ENCODE results near the gene BABAM1. TPM values are rescaled to one million over a fixed set of nuclear protein-coding genes. Genes with fewer than 3 reads are reported as not detected.

Gene BABAM1
- total RNA-seq, 2 donors from 2014 or later = 80.0 to 81.6 TPM

- H3K4me1 ChIP-seq (replicated peaks) = peaks cover 21% of the 10 kb centered on the region
- intact Hi-C loops (cut with DNase I) = no loop called here
- 88% methylated on average over 13 of the region's 13 CpGs for WGBS
- H3K9me3 ChIP-seq = no peaks in the 10 kb centered on the region
- H3K27ac ChIP-seq = no peak overlapping the region
- TF ChIP-seq CTCF (IDR thresholded peaks at IDR 0.05) = no peak
- H3K27me3 ChIP-seq (replicated peaks; ENCODE audit: insufficient read depth) = no peaks in the 10 kb centered on the region
- H3K4me3 ChIP-seq = no peak overlapping the region
- no peak for DNase-seq (ENCODE audit: low spot score)
- no peaks in the 10 kb centered on the region for H3K36me3 ChIP-seq
Observed at GRCh38 chr19:17237747-17238706, 29.2 kb upstream of the BABAM1 start.

- no peaks in the 10 kb centered on the region for H3K27me3 ChIP-seq (replicated peaks; ENCODE audit: insufficient read depth)
- 56% methylated on average over 23 of the region's 24 CpGs for WGBS
- H3K27ac ChIP-seq = no peak overlapping the region
- no peak overlapping the region for H3K4me3 ChIP-seq
- intact Hi-C loops (cut with DNase I) = no loop called here
- DNase-seq (ENCODE audit: low spot score) = no peak
- H3K36me3 ChIP-seq = no peaks in the 10 kb centered on the region
- TF ChIP-seq CTCF (IDR thresholded peaks at IDR 0.05) (no peak), POLR2AphosphoS5 (IDR thresholded peaks at IDR 0.05) (no peak), POLR2A (IDR thresholded peaks at IDR 0.05) (no peak)
- no peaks in the 10 kb centered on the region for H3K9me3 ChIP-seq
- H3K4me1 ChIP-seq (replicated peaks) = peaks cover 14% of the 10 kb centered on the region
Observed at GRCh38 chr19:17240062-17240752, 27.0 kb upstream of the BABAM1 start.

- 98% methylated on average over 6 of the region's 6 CpGs for WGBS
- intact Hi-C loops (cut with DNase I) = no loop called here
- DNase-seq (ENCODE audit: low spot score) = no peak
- Histone ChIP-seq H3K36me3 (no peaks in the 10 kb centered on the region), H3K27me3 (replicated peaks; ENCODE audit: insufficient read depth) (no peaks in the 10 kb centered on the region), H3K4me3 (no peak overlapping the region), H3K27ac (no peak overlapping the region), H3K4me1 (replicated peaks) (peaks cover 10% of the 10 kb centered on the region), H3K9me3 (no peaks in the 10 kb centered on the region)
- TF ChIP-seq CTCF (IDR thresholded peaks at IDR 0.05) = no peak
- TF ChIP-seq POLR2A (IDR thresholded peaks at IDR 0.05) = no peak
- TF ChIP-seq POLR2AphosphoS5 (IDR thresholded peaks at IDR 0.05) = no peak
Observed at GRCh38 chr19:17240826-17241399, 26.3 kb upstream of the BABAM1 start.

- no peak for DNase-seq (ENCODE audit: low spot score)
- Histone ChIP-seq H3K4me1 (replicated peaks) (no peaks in the 10 kb centered on the region), H3K9me3 (no peaks in the 10 kb centered on the region), H3K27me3 (replicated peaks; ENCODE audit: insufficient read depth) (no peaks in the 10 kb centered on the region), H3K4me3 (no peak overlapping the region), H3K27ac (no peak overlapping the region), H3K36me3 (no peaks in the 10 kb centered on the region)
- intact Hi-C loops (cut with DNase I) = no loop called here
- 74% methylated on average over 8 of the region's 8 CpGs for WGBS
- TF ChIP-seq POLR2AphosphoS5 (IDR thresholded peaks at IDR 0.05) (no peak), CTCF (IDR thresholded peaks at IDR 0.05) (no peak), POLR2A (IDR thresholded peaks at IDR 0.05) (no peak)
Observed at GRCh38 chr19:17242431-17243208, 24.6 kb upstream of the BABAM1 start.

All from prostate gland (tissue), 2 donors.